Fibroblast of peridontal ligament (primary cell): ENCODE data around the gene PPIE.

Experiments
- DNase-seq: peaks from one replicate; pipeline ENCODE4 v3.0.0-alpha.2; 2010; ENCODE audit errors: extremely low read depth

PPIE gene

GRCh38 chr1:39720094-39720999 is 18.3 kb upstream of the PPIE start:
- peak; percentile 86 for DNase-seq

GRCh38 chr1:39721664-39722063 is 17.0 kb upstream of the PPIE start:
- DNase-seq: no peak

- DNase-seq: no peak
Measured at GRCh38 chr1:39722495-39722894, 16.2 kb upstream of the PPIE start.

GRCh38 chr1:39726600-39726999 is 12.1 kb upstream of the PPIE start:
- DNase-seq: no peak

GRCh38 chr1:39727221-39727931 is 11.3 kb upstream of the PPIE start:
- DNase-seq: no peak

- DNase-seq: no peak
Measured at GRCh38 chr1:39727932-39728317, 10.8 kb upstream of the PPIE start.

- no peak for DNase-seq
Measured at GRCh38 chr1:39729030-39729429, 9.7 kb upstream of the PPIE start.

GRCh38 chr1:39729842-39730241 is 8.8 kb upstream of the PPIE start:
- no peak for DNase-seq

GRCh38 chr1:39732730-39733129 is 6.0 kb upstream of the PPIE start:
- no peak for DNase-seq

GRCh38 chr1:39733161-39733560 is 5.5 kb upstream of the PPIE start:
- DNase-seq: no peak

- no peak for DNase-seq
Measured at GRCh38 chr1:39735731-39736130, 3.0 kb upstream of the PPIE start.

GRCh38 chr1:39737546-39738169 is 1.0 kb upstream of the PPIE start:
- peak; percentile 26 for DNase-seq

GRCh38 chr1:39745016-39745670 is 6.5 kb downstream of the PPIE start:
- no peak for DNase-seq

- no peak for DNase-seq
Measured at GRCh38 chr1:39751595-39751994, 12.9 kb downstream of the PPIE start.

- no peak for DNase-seq
Measured at GRCh38 chr1:39752703-39753102, 14.0 kb downstream of the PPIE start.

GRCh38 chr1:39753132-39754025 is 14.7 kb downstream of the PPIE start:
- no peak for DNase-seq

GRCh38 chr1:39754026-39754570 is 15.4 kb downstream of the PPIE start:
- DNase-seq: no peak

GRCh38 chr1:39754906-39755504 is 16.3 kb downstream of the PPIE start:
- no peak for DNase-seq

GRCh38 chr1:39755965-39756659 is 17.4 kb downstream of the PPIE start:
- DNase-seq: no peak

GRCh38 chr1:39757501-39757900 is 18.8 kb downstream of the PPIE start:
- no peak for DNase-seq
